Lung (tissue), 12 donors: ENCODE measurements around the gene NTF3. TPM values are rescaled to one million over a fixed set of nuclear protein-coding genes. Genes with fewer than 3 reads are reported as not detected.

ENCODE experiments used
- ATAC-seq: fragments of 200-7000 bp; cut with Tn5 transposase; one replicate; pipeline ENCODE4 v1.9.1; 2020; ENCODE audit warnings: moderate number of reproducible peaks; ENCODE audit not compliant: insufficient read depth, low FRiP score
- DNase-seq, 3 donors: peaks; one replicate each; pipeline ENCODE4 v3.0.0-alpha.2; 2013 to 2017
- H3K27ac ChIP-seq, 2 donors: one replicate each; pipeline ENCODE4 v1.5.1; 2013; ENCODE audit warnings: mild to moderate bottlenecking in 2 of 2, moderate library complexity in 2 of 2, control low read depth in 1 of 2, inconsistent platforms in 1 of 2, low read depth in 1 of 2, low read length in 1 of 2
- H3K27me3 ChIP-seq, 3 donors: one replicate each; pipeline ENCODE4 v1.5.1; 2013; ENCODE audit warnings: low read length in 2 of 3; ENCODE audit not compliant: control insufficient read depth in 3 of 3, insufficient read depth in 3 of 3
- H3K36me3 ChIP-seq, 4 donors: one replicate each; pipeline ENCODE4 v1.5.1; 2013; ENCODE audit warnings: low read length in 4 of 4, mild to moderate bottlenecking in 1 of 4, moderate library complexity in 1 of 4; ENCODE audit not compliant: control insufficient read depth in 4 of 4, insufficient read depth in 4 of 4
- H3K4me1 ChIP-seq, 5 donors: one replicate each; pipeline ENCODE4 v1.5.1; 2013; ENCODE audit warnings: low read length in 5 of 5, mild to moderate bottlenecking in 2 of 5, moderate library complexity in 1 of 5; ENCODE audit not compliant: control insufficient read depth in 5 of 5, insufficient read depth in 5 of 5
- H3K4me3 ChIP-seq: one replicate; pipeline ENCODE4 v1.5.1; 2013; ENCODE audit warnings: mild to moderate bottlenecking, control low read depth, moderate library complexity
- H3K9ac ChIP-seq, 2 donors: one replicate each; pipeline ENCODE4 v1.5.1; 2013; ENCODE audit warnings: low read length in 2 of 2, control low read depth in 1 of 2; ENCODE audit not compliant: insufficient read depth in 1 of 2
- H3K9me3 ChIP-seq, 4 donors: one replicate each; pipeline ENCODE4 v1.5.1; 2013; ENCODE audit warnings: low read length in 3 of 4, mild to moderate bottlenecking in 1 of 4, moderate library complexity in 1 of 4; ENCODE audit not compliant: control insufficient read depth in 4 of 4, insufficient read depth in 3 of 4
- CTCF ChIP-seq: IDR thresholded peaks from 2 replicates; pipeline ENCODE4 v1.5.1; 2012; ENCODE audit warnings: mild to moderate bottlenecking; ENCODE audit errors: control extremely low read depth, extremely low read depth
- WGBS, 2 donors: extraction: QIAGEN DNeasy Blood & Tissue Kit; methylation state at CpG; one replicate each; pipeline ENCODE4 v1.1.7; 2013; 5-methylcytosine and 5-hydroxymethylcytosine counted together
- polyA plus RNA-seq, 2 donors: library from polyadenylated mRNA; stranded (reverse); fragments of 200-250 nt; gene quantifications; one replicate each; pipeline ENCODE4 v1.2.1, GENCODE V29; 2013
- total RNA-seq, 2 donors: library from RNA; depleted of rRNA in 1 of 2; stranded (reverse); fragments of >200 nt in 1 of 2; gene quantifications; one replicate each; pipeline ENCODE4 v1.2.1, GENCODE V29; 2014 to 2021
- donor health status: control.
- donor health status: control.
- donor health status: Bipolar disorder and iron deficiency.
- donor health status: healthy.
- donor health status: DM: yes; HTN: yes; CAD: no.

NTF3 gene
- total and polyA plus RNA-seq, 4 donors = 0.84 to 2.7 (median 1.0) TPM

DNA sequence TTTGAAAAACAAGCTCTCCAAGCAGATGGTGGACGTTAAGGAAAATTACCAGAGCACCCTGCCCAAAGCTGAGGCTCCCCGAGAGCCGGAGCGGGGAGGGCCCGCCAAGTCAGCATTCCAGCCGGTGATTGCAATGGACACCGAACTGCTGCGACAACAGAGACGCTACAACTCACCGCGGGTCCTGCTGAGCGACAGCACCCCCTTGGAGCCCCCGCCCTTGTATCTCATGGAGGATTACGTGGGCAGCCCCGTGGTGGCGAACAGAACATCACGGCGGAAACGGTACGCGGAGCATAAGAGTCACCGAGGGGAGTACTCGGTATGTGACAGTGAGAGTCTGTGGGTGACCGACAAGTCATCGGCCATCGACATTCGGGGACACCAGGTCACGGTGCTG lies 62.4 kb downstream of the NTF3 start:
- DNase-seq (no peak), ATAC-seq (no peak)
- no peak for TF ChIP-seq CTCF
- H3K9me3 ChIP-seq = no peaks in the 10 kb centered on the region
- peaks cover 0 to under 1% (median 0%) of the 10 kb centered on the region in 5 donors for H3K4me1 ChIP-seq
- WGBS, 2 donors = 91 to 94% methylated on average over 28 of the region's 28 CpGs
- no peaks in the 10 kb centered on the region for H3K27me3 ChIP-seq
- H3K4me3 ChIP-seq = no peak overlapping the region
- no peaks in the 10 kb centered on the region for H3K36me3 ChIP-seq
- H3K9ac ChIP-seq = no peak overlapping the region
- H3K27ac ChIP-seq = no peak overlapping the region

GRCh38 chr12:5497329-5498053 lies 65.6 kb downstream of the NTF3 start:
- no peak overlapping the region for H3K27ac ChIP-seq
- peaks cover 0 to 3% (median 0%) of the 10 kb centered on the region in 5 donors for H3K4me1 ChIP-seq
- no peaks in the 10 kb centered on the region for H3K9me3 ChIP-seq
- ATAC-seq (no peak), DNase-seq (peak in 1 of 3 donors; percentile 63)
- TF ChIP-seq CTCF = no peak
- H3K36me3 ChIP-seq = no peaks in the 10 kb centered on the region
- H3K9ac ChIP-seq = no peak overlapping the region
- H3K4me3 ChIP-seq = no peak overlapping the region
- WGBS, 2 donors = 61 to 84% methylated on average over 5 of the region's 5 CpGs
- no peaks in the 10 kb centered on the region for H3K27me3 ChIP-seq

GRCh38 chr12:5498076-5498475 lies 66.2 kb downstream of the NTF3 start:
- peaks cover 0 to 3% (median 0%) of the 10 kb centered on the region in 5 donors for H3K4me1 ChIP-seq
- no peak overlapping the region for H3K4me3 ChIP-seq
- H3K9ac ChIP-seq = no peak overlapping the region
- H3K27ac ChIP-seq = no peak overlapping the region
- DNase-seq = no peak
- WGBS, 2 donors = 67 to 93% methylated on average over 3 of the region's 3 CpGs
- H3K27me3 ChIP-seq = no peaks in the 10 kb centered on the region
- no peak for TF ChIP-seq CTCF
- H3K36me3 ChIP-seq = no peaks in the 10 kb centered on the region
- ATAC-seq = no peak
- H3K9me3 ChIP-seq = no peaks in the 10 kb centered on the region
